GM21717 (cell line): ENCODE measurements around the gene DND1.
"Not testable (repeated sequence)": the region's sequence is repeated elsewhere in the genome, so short reads cannot be mapped to it uniquely, and the experiment has no call there.

ENCODE experiments used
- ATAC-seq: cut with Tn5 transposase; IDR thresholded peaks from one replicate; pipeline ENCODE4 v1.9.1; 2021; ENCODE audit warnings: mild to moderate bottlenecking, moderate library complexity; ENCODE audit not compliant: unreplicated experiment

DND1 gene

DNA sequence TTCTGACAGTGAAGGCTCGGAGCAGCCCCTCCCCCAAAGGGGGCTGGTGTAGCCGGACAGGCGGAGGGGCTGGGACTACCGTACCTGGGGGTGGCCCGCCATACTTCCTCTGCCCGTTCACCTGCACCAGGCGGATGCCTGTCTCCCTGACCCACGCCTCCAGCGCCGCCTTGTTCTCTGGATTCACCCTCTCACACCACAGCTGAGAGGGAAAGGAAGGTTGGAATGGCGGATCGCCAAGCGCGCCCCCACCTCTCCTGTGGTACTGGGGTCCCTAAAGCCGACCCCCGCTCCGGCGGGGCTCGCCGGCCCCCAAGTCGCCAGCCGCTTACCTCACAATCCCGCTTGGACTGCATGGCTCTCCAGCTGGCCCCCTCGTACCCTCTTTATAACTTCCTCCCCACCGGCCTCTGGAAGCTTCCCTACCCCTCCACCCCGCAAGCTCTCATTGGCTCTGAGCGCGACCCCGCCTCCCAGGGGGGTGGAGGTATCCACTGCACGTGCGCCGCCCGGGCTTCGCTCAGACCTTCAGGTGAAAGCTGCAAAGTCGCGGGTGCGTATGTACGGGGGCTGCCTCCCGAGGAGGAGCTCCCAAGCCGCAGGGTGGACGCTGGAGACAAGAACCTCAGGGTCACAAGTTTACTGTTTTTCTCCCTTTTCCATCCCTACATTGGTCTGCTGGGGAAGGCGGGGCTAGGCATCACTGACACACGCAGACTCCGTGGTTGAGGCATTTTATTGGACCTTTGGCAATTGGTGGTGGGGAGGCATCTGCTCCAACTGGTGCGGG lies at the start of gene DND1:
DND1 (minus strand) TSS at position 390 of the 790 bp plus-strand sequence; CDS start at position 356, 34 bp downstream.
- no peak for ATAC-seq

GRCh38 chr5:140721395-140721794 lies 48.0 kb upstream of the DND1 start:
- not testable (repeated sequence) for ATAC-seq

- not testable (repeated sequence) for ATAC-seq
Measured at GRCh38 chr5:140720738-140721137, 47.4 kb upstream of the DND1 start.

DNA sequence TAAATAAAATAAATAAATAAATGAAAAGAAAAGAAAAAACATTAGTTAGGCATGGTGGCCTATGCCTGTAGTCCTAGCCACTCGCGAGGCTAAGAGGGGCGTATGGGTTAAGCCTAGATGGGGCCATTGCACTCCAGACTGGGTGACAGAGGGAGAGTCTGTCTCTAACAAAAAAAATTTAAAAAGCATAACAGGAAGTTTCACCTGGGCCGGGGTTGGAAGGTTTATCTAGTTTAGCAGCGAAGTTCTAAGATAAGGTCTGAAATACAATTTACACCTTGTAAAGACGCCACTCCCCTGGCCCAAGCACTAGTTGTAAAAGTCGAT lies 44.9 kb upstream of the DND1 start:
- ATAC-seq, result no peak

DNA sequence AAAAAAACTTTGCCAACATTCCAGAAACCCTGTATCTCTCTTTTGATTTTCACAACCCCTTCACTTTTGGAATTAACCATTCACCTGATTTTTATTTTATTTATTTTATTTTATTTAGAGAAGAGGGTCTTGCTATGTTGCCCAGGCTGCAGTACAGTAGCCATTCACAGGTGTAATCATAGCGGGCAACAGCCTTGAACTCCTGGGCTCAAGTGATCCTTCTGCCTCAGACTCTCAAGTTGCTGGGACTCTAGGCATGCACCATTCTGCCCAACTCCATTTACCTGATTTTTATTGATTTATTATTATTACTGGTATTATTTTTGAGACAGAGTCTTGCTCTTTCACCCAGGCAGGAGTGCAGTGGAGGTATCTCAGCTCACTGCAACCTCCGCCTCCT lies 42.9 kb upstream of the DND1 start:
- ATAC-seq, result not testable (repeated sequence)

DNA sequence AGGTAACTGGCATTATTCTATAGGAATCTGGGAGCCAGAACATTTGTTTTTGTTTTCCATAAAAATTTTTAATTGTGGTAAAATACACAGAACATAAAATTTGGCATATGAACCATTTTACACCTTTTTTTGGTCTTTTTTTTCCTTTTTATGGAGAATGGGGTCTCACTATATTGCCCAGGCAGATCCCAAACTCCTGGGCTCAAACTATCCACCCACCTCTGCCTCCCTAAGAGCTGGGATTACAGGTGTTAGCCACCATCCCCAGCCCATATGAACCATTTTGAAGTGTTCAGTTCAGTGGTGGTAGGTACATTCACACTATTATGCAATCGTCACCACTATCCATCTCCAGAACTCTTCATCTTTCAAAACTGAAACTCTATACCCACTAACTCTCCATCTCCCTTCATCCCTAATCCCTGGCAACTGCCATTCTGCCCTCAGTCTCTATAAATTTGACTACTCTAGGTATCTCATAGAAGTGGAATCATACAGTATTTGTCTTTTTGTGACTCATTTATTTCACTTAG lies 40.3 kb upstream of the DND1 start:
- ATAC-seq, result no peak

DNA sequence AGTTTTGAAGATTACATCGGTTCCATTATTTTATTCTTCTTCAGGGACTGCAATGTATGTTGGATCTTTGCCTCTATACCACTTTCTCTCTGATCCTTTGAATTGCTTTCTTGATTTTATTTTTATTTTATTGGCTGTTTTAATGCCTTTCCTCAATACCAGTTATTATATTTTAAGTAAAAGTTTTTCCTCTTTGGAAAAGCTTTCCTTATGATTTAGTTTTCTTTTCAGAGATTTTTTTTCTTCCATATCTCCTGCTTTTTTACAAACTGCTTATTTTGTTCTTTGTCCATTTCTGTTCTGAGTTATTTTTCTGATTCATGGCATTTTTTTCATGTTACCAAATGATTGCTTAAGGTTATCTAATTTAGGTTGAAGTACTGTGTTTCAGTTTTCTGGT lies 38.4 kb upstream of the DND1 start:
- no peak for ATAC-seq

DNA sequence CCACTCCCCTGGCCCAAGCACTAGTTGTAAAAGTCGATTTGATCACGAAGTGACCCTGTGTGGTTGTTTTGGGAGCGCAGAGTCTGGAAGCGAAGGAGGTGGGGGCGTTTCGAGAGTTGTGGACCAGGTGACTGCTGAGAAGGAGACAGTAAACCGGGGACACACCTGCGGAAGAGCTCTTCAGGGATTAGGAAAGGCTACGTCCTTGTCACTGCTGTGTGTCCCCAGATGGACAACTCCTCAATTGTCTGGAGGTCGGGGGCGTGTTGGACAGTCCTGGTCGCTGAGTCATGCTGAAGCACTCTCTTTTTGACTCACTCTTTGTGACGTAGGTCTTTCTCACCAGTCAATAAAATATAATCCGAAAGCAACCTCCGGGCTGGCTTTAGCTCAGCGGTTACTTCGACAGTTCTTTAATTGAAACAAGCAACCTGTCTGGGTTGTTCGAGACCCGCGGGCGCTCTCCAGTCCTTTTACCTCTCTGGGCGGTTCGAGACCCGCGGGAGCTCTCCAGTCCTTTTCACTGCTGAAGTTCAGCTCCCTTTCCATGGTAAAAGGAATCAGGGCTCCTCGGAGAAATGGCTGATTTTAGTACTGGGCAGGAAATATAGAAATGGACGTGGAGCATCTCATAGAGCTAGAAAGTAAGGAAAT lies 37.6 kb upstream of the DND1 start:
- ATAC-seq, result peak; percentile 86

- not testable (repeated sequence) for ATAC-seq
Measured at GRCh38 chr5:140708787-140709186, 35.4 kb upstream of the DND1 start.

- no peak for ATAC-seq
Measured at GRCh38 chr5:140707812-140708211, 34.4 kb upstream of the DND1 start.

GRCh38 chr5:140700177-140701144 lies 27.1 kb upstream of the DND1 start, which contains the start of gene ZMAT2:
Gene ZMAT2, plus strand, starts transcription at chr5:140700447. Its CDS starts 14 bp downstream, at chr5:140700461.
- peak; percentile 87 for ATAC-seq

- ATAC-seq, result no peak
Measured at GRCh38 chr5:140696891-140697492, 23.6 kb upstream of the DND1 start.

DNA sequence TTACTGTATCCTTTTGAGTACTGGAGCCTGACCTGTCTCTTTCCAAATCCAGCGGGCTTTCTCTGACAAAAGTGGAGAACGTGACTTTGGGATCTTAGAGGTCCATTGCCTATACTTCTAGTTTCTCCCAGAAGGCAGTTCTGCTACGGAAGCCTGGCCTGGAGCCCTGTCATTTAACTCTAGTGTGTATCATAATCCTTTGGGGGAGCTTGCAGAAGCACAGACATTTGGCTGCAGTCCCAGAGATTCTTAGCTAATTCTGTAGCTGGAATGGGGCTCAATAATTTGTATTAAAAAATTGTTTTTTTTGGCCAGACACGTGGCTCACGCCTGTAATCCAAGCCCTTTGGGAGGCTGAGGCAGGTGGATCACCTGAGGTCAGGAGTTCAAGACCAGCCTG lies 20.9 kb upstream of the DND1 start:
- ATAC-seq, result no peak

GRCh38 chr5:140690941-140691924 lies 17.9 kb upstream of the DND1 start, which contains the start of the genes HARS1 and HARS2:
Gene HARS1, minus strand, starts transcription at chr5:140691370. Its CDS starts 66 bp downstream, at chr5:140691304.
Gene HARS2, plus strand, starts transcription at chr5:140691455. Its CDS starts 194 bp downstream, at chr5:140691649.
- ATAC-seq, result peak; percentile 98

GRCh38 chr5:140690376-140690932 lies 17.1 kb upstream of the DND1 start:
- ATAC-seq, result peak; percentile 2

- ATAC-seq, result no peak
Measured at GRCh38 chr5:140678993-140679392, 5.6 kb upstream of the DND1 start.

DNA sequence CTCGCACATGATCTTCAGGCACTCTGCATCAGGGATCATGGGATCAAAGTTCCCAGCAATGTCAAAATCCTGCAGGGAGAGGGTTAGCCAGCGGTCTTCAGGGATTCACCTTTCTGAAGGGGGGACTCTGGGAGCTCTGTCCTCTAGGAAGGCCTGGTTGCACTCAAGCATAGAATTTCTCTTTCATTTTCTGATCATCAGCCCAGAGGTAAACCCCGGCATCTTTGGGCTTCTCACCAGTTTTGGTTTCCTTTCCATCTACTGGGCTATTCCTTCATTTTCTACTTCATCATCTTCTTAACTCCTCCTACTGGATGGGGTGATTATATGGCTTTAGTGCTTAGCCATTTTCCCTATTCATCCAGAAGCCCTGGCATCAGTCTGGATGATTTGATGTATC lies 4.6 kb upstream of the DND1 start:
- ATAC-seq, result peak; percentile 81

DNA sequence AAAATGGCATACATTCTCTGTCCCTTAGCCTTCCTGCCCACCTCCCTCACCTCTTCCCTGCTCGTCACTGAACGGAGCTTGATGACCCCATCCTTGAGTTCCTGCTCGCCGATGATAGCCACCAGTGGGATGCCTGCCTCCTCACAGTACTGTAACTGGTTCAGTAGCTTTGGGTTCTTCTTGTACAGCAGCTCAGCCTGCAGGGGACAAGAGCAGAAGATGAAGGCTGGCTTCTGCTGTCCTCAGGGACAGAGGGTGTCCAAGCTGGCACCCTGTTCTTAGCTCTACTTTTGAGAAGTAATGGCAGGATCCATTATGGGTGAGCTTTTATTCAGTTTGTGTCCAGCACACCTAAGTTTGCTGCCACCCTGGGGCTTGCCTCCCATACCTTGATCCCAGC lies 1.3 kb upstream of the DND1 start:
- no peak for ATAC-seq

DNA sequence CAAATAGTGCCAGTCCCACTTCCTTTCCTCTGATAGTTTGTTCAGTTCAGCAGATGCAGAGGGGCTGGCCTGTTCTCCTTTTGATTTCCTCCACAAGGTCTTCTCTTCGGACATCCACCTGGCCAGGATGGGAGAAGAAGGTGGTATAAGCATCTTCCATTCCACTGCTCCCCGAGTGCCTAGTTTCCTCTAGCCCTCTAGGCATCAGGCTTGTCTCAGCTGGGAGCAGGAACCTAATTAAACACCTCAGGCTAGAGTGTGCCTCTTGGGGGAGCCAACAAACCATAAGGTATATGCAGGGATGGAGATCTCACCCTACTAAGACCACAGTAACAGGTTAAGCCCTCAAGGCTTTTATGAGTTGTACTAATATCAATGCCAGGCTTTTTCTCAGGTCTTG lies 835 bp upstream of the DND1 start:
- ATAC-seq, result no peak
